Activated CD8-positive, alpha-beta memory T cell treated with anti-CD3 and anti-CD28 coated beads, Interleukin-2, amount 50 U/mL, for 4 hours (primary cell): ENCODE measurements around the gene USP13.

Experiments
- DNase-seq: peaks from one replicate; pipeline ENCODE4 v3.0.0-alpha.2; 2020

USP13 gene

GRCh38 chr3:179701176-179701827 lies 48.5 kb downstream of the USP13 start:
- no peak for DNase-seq

- no peak for DNase-seq
These were observed 49.6 kb downstream of the USP13 start for GRCh38 chr3:179702271-179702947.

GRCh38 chr3:179703816-179704215 lies 51.0 kb downstream of the USP13 start:
- DNase-seq = no peak

- no peak for DNase-seq
These were observed 53.4 kb downstream of the USP13 start for GRCh38 chr3:179706233-179706632.

GRCh38 chr3:179710079-179710478 lies 57.2 kb downstream of the USP13 start:
- DNase-seq = no peak

- DNase-seq = no peak
These were observed 60.8 kb downstream of the USP13 start for GRCh38 chr3:179713643-179714090.

- no peak for DNase-seq
These were observed 62.7 kb downstream of the USP13 start for GRCh38 chr3:179715582-179715981.

- no peak for DNase-seq
These were observed 63.4 kb downstream of the USP13 start for GRCh38 chr3:179716226-179716625.

GRCh38 chr3:179716811-179717210 lies 64.0 kb downstream of the USP13 start:
- no peak for DNase-seq

GRCh38 chr3:179717219-179717618 lies 64.4 kb downstream of the USP13 start:
- DNase-seq = no peak

- DNase-seq = no peak
These were observed 66.4 kb downstream of the USP13 start for GRCh38 chr3:179719048-179719734.

GRCh38 chr3:179720196-179720595 lies 67.4 kb downstream of the USP13 start:
- no peak for DNase-seq

GRCh38 chr3:179723617-179724016 lies 70.8 kb downstream of the USP13 start:
- DNase-seq = no peak

- DNase-seq = no peak
These were observed 73.3 kb downstream of the USP13 start for GRCh38 chr3:179726075-179726699.

- DNase-seq = no peak
These were observed 76.2 kb downstream of the USP13 start for GRCh38 chr3:179729086-179729485.

- DNase-seq = no peak
These were observed 77.1 kb downstream of the USP13 start for GRCh38 chr3:179729981-179730380.

- no peak for DNase-seq
These were observed 77.7 kb downstream of the USP13 start for GRCh38 chr3:179730506-179730905.

GRCh38 chr3:179731544-179731943 lies 78.7 kb downstream of the USP13 start:
- DNase-seq = no peak

- no peak for DNase-seq
These were observed 80.0 kb downstream of the USP13 start for GRCh38 chr3:179732661-179733348.

GRCh38 chr3:179733797-179734196 lies 81.0 kb downstream of the USP13 start:
- no peak for DNase-seq

- no peak for DNase-seq
These were observed 81.8 kb downstream of the USP13 start for GRCh38 chr3:179734497-179735281.

- DNase-seq = no peak
These were observed 82.5 kb downstream of the USP13 start for GRCh38 chr3:179735321-179735720.
